Measurements from ENCODE around the gene POU4F1. TPM values are rescaled to one million over a fixed set of nuclear protein-coding genes. Genes with fewer than 3 reads are reported as not detected.
"Not testable (repeated sequence)": the region's sequence is repeated elsewhere in the genome, so short reads cannot be mapped to it uniquely, and the experiment has no call there.

The POU4F1 gene
- polyA plus RNA-seq (ENCODE audit: insufficient read length in 3 of 3) = under 1 TPM; 0.04 to 0.10 (median 0.04) TPM
- long read RNA-seq, donor 1 = 0 reads
- long read RNA-seq, donor 2 = 0 reads
- long read RNA-seq, donor 3 = 0 reads
- long read RNA-seq, donor 4 = 0 reads
- long read RNA-seq, donor 5 = 0 reads
- long read RNA-seq, donor 6 = 0 reads
- long read RNA-seq, donor 7 = 0 reads
- long read RNA-seq, donor 8 = 0 reads
- long read RNA-seq, donor 9 = 0 reads
- long read RNA-seq, donor 10 = 0 reads
- long read RNA-seq, donor 11 = 0 reads
- long read RNA-seq, donor 12 = 0 reads
- long read RNA-seq, donor 13 = 0 reads
- long read RNA-seq, donor 14 = 0 reads
- long read RNA-seq, donor 15 = 0 reads
- long read RNA-seq, donor 16 = 0 reads

GRCh38 chr13:78603240-78603957, at the start of gene POU4F1:
POU4F1 (minus strand) TSS chr13:78603552; CDS start chr13:78603326, 226 bp downstream.
- peak; percentile 57 for DNase-seq

DNA sequence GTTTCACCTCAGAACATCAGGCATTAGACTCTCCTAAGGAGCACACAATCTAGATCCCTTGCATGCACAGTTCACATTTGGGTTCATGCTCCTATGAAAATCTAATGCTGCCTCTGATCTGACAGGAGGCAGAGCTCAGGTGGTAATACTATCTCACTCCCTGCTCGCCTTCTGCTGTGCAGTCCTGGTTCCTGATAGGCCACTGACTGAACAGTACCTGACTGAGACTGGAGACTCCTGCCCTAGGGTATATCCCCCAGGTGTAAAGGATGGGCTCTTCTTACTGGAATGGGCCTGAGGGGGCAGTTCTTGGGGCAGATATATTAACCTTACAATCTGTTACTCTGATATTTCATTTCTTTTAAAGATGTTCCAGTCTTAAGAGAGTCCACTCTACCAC, 49.3 kb upstream of the POU4F1 start:
- no peak for DNase-seq

DNA sequence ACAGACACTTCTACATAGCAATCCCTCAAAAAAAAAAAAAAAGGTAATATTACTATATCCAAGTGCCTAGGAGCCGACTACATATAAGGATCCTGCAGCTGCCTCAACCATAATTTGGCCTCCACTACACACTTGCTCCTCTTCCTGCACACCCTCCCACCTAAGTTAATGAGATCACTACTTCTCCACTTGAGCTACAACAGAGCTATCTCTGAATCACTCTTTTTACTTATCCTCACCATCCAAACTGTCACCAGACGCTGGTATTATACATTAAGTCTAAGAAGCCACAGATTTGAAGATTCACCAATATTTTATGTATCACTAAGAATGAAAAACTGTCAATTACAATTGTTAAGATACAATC, 47.3 kb upstream of the POU4F1 start:
- no peak for DNase-seq

- no peak for DNase-seq
Measured at GRCh38 chr13:78649997-78650716, 46.8 kb upstream of the POU4F1 start.

DNA sequence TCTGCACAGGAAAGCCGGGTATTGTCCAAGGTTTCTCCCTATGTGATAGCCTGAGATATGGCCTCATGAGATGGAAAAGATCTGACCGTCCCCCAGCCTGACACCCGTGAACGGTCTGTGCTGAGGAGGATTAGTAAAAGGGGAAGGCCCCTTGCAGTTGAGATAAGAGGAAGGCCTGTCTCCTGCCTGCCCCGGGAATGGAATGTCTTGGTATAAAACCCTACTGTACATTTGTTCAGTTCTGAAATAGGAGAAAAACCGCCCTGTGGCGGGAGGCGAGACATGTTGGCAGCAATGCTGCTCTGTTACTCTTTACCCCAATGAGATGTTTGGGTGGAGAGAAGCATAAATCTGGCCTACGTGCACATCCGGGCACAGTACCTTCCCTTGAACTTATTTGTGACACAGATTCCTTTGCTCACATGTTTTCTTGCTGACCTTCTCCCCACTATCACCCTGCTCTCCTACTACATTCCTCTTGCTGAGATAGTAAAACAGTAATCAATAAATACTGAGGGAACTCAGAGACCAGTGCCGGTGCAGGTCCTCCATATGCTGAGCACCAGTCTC, 43.8 kb upstream of the POU4F1 start:
- not testable (repeated sequence) for DNase-seq

GRCh38 chr13:78638216-78638615, 34.9 kb upstream of the POU4F1 start:
- DNase-seq = no peak

DNA sequence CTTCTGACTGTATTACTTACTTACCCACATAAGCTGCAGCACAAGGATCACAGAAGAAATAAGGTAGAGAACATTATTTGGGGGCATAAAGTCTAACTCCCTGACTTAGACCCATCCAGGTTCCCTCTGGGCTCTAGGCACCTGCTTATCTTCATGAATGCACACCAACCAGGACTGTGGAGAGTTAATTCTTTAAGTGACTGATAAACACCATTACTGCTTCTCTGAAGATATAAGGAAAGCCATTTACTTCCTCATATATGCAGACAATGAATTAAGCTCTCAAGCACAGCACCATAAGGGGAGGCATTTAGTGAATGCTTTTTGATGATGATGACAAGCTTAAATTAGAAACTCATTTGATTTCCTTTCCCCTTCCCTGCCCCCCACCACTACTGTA, 33.1 kb upstream of the POU4F1 start:
- no peak for DNase-seq

- no peak for DNase-seq
Measured at GRCh38 chr13:78632996-78633395, 29.6 kb upstream of the POU4F1 start.

DNA sequence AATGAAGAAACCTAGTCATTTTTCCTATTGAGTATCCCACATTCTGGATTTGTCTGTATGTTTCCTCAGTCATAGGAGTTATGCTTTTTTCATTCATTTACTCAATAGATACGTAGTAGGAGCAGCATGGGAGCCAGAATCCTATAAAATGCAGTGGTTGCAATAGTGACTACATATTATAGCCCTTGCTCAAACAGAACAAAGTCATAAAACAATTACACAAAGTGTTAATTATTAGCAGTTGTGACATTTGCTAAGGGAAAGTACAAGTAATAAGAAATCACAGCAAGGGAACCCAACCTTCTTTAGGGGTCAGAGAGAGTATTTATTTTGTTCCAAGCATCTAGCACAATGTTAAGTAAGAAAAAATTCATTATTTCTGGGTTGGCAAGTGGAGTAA, 27.7 kb upstream of the POU4F1 start:
- no peak for DNase-seq

DNA sequence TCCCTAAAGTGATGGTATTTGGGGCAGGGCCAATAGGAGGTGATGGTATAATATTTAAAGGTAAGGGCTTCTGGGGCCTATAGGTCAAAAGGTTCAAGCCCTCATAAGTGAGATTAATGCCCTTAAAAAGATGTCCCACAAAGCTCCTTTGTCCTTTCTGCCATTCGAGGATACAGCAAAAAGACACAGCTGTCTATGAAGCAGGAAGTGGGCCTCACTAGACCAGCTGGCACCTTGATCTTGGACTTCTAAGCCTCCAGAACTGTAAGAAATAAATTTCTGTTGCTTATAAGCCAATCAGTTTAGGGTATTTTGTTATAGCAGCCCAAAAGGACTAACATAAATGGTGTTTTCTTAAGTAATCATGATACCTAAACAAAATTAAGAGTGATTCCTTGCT, 27.2 kb upstream of the POU4F1 start:
- DNase-seq = no peak

DNA sequence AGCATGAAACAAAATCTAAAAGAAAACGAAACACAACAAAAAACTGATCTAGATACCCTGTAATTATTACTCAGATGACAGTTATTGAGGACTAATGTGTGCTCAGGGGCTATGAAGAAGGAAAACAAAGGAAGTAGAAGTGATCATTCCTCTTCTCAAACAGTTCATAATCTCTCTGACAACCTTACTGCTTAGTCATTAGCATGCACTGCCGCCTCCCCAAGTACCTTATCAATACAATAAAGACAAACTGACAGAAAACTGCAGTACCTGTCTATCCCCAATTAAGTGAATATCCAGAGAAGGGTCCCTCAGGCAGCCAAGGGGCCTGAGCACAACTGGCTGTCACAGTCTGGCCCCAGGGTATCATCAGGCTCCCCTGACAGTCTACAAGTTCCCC, 22.0 kb upstream of the POU4F1 start:
- DNase-seq = no peak

- DNase-seq = no peak
Measured at GRCh38 chr13:78623132-78623531, 19.8 kb upstream of the POU4F1 start.

DNA sequence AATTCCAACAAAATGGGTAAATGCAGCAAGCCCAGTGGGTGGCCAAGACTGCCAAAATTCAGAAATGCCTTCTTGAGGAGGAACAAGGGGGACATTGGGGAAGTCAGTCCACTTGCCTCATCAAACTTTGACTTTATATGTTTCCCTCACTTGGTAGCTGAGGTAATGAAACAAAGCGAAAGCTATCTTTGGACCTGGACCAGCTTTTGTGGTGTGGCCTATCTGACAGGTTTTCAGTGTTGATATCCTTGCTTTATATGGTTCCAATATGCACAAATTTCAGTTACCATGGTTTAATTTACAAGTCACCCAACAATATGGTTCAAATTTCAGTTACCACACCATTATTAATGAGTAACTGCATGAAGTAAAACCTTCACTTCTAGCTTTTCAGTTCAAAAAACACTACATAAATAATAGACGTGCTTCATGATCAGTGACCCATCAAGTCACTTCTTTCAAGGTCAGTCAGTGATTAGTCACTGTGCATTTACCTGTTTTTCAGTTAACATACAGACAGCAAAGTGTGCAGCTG, 17.7 kb upstream of the POU4F1 start:
- no peak for DNase-seq

DNA sequence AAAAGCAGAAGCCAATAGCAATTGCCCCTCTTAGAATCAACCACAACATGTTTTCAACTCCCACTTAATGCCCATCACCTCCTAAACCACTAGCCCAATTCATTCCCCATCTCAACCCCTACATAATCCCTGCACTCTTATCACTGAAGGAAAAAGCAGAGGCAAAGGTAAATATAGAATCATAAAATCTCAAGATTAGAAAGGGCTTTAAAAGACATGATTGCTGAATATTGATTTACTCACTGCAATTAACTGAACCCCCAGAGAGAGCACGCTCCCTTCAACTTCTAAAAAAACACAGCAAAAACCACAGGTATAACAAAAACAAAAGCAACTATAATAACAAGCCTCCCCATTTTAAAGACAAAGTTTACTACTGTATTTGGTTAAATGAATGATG, 15.1 kb upstream of the POU4F1 start:
- no peak for DNase-seq

GRCh38 chr13:78611040-78611439, 7.7 kb upstream of the POU4F1 start:
- no peak for DNase-seq

GRCh38 chr13:78610381-78610883, 7.1 kb upstream of the POU4F1 start:
- no peak for DNase-seq

DNA sequence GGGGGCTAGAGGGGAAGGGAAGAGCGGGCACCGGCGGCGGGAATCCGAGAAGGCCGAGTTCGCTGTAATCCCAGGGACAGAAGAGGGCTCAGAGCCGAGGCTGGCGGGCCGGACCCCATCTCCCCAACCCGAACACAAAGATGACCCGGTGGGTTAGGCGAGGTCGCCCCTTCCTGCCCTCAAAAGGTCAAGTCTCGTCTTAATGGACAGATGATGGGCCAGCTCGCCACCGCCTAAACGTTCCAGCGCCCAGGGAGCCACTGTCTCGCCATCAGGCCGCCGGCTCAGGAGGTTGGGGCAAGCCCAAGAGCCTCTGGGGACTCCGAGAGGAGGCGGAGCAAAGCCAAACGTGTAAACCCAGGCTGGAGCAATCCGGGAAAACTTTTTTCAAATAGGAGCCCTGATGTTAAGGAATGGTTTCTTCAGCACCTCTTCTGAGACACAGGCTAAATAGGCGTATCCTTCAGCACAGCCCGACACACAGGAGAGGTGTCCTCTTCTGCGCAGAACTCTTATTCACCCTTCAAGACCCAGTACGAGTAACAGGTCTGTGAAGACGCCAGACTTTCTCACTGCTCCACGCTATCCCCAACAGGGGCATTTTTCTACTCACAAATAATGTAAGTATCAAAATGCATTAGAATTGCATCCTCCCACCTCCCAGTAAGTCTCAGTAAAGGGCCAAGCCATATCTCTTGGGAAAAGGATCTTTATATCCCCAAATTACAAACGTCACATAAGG, 6.3 kb upstream of the POU4F1 start:
- no peak for DNase-seq

GRCh38 chr13:78608688-78609463, 5.5 kb upstream of the POU4F1 start:
- no peak for DNase-seq

DNA sequence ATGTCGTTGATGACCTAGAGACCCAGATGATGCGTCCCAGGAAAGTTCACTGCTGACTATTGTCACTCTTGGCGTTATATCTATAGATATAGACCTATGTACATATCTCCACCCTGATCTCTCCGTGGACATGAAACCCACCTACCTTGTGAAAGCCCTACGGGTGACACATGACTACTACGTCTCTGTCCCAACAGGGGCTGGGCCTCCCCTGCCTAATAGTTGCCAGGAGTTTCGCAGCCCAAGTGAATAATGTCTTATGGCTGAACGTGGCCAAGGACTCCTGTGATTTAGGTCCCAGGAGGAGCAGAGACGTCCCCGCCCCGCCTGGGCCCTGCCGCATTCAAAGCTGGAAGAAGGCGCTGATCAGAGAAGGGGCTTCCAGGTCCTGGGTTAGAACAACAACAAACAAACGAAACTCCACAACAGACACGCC, 4.9 kb upstream of the POU4F1 start:
- DNase-seq = no peak
